Kidney glomerular epithelial cell (primary cell): Measurements from ENCODE around the gene ARGFX.
"Not testable (repeated sequence)": the region's sequence is repeated elsewhere in the genome, so short reads cannot be mapped to it uniquely, and the experiment has no call there.

Source experiments
- DNase-seq: peaks from one replicate; lab custom pipeline; 2025; lab: John Stamatoyannopoulos, UW

The ARGFX gene

GRCh38 chr3:121599900-121600299 is 32.2 kb downstream of the ARGFX start:
- not testable (repeated sequence) for DNase-seq

DNA sequence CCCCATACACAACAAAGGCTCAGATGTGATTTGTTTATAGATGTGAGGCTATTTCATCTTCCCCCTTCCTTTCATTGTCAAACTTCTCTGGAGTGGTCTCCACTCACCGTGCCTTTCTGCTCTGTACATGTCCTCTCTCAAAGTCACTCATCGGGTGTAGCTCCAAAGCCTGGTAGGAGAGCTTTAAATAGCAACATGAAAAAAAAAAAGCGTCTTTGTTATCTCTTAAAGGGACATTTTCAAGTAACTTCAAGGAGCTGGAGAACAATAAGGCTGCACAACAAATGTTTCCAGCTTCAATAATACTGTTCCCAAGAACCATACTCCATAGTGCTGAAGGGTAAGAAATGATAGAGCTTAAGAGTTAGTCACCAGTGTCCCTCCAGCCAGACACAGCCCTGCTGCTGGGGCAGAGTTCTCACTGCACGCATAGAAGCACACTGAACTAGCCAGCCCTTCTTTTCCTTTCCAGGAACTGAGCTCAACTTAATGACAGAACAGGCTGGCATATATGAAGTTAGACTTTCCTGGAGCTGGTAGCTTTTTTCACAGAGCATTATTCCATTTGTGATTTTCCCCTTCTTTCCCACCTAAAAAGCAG is 33.6 kb downstream of the ARGFX start:
- DNase-seq, result no peak

DNA sequence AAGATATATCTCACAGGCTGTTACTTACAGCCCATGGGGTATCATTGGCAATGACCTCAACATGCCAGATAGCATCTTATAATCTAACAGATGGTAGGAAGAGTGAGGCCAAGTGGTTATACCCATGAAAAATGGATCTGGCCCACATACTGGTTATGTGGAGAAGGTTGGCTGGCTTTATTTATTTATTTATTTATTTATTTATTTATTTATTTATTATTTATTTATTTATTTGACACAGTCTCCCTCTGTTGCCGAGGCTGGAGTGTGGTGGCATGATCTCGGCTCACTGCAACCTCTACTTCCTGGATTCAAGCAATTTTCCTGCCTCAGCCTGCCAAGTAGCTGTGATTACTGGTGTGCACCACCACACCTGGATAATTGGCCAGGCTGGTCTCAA is 37.0 kb downstream of the ARGFX start:
- DNase-seq, result no peak

- DNase-seq, result no peak
These were observed 38.4 kb downstream of the ARGFX start for GRCh38 chr3:121606106-121606505.
